ENCODE measurements around the gene ALDOB. TPM values are rescaled to one million over a fixed set of nuclear protein-coding genes. Genes with fewer than 3 reads are reported as not detected.

The ALDOB gene
- total RNA-seq, 2 experiments from 2014 or later: not detected

DNA sequence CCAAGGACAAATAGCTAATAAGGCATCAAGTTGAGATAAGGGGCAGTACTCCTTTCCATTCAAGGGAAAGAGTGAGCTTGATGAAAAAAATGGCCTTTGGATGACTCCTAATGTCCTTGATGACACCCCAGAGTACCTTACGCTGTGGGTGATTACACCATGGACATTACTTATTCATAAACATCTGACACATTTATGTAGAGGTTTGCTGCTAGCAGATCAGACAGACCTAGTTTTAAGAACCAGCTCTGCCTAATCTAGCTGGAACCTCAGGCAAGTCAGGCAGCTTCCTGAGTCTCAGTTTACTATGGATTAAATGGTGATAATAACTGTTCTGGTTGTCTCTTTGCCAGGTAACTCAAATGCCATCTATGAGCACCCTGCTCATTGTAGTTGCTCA lies 2.8 kb downstream of the ALDOB start:
- H3K27me3 Mint-ChIP-seq: peaks cover 58% of the 10 kb centered on the region
- ChIA-PET CTCF (no interaction called here), POLR2A (no interaction called here)
- H3K9me3 Mint-ChIP-seq: no peaks in the 10 kb centered on the region
- H3K4me1 ChIP-seq (ENCODE audit: insufficient read depth, low read length): no peaks in the 10 kb centered on the region
- no peak for DNase-seq
- H3K9me3 ChIP-seq (ENCODE audit: control insufficient read depth in 1 of 2, insufficient read depth in 1 of 2, low read length in 2 of 2): no peaks in the 10 kb centered on the region
- intact Hi-C loops (cut with DNase I, micrococcal nuclease): no loop called here
- no peak overlapping the region for H3K4me3 ChIP-seq (ENCODE audit: low read length)
- H3K27ac ChIP-seq (ENCODE audit: low read depth in 1 of 2, low read length in 2 of 2): no peak overlapping the region
- TF ChIP-seq, protein P1, sequence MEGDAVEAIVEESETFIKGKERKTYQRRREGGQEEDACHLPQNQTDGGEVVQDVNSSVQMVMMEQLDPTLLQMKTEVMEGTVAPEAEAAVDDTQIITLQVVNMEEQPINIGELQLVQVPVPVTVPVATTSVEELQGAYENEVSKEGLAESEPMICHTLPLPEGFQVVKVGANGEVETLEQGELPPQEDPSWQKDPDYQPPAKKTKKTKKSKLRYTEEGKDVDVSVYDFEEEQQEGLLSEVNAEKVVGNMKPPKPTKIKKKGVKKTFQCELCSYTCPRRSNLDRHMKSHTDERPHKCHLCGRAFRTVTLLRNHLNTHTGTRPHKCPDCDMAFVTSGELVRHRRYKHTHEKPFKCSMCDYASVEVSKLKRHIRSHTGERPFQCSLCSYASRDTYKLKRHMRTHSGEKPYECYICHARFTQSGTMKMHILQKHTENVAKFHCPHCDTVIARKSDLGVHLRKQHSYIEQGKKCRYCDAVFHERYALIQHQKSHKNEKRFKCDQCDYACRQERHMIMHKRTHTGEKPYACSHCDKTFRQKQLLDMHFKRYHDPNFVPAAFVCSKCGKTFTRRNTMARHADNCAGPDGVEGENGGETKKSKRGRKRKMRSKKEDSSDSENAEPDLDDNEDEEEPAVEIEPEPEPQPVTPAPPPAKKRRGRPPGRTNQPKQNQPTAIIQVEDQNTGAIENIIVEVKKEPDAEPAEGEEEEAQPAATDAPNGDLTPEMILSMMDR (IDR thresholded peaks at IDR 0.05): no peak
- H3K4me1 Mint-ChIP-seq (ENCODE audit: low read depth): no peaks in the 10 kb centered on the region
- H3K4me3 Mint-ChIP-seq: no peak overlapping the region
- no peaks in the 10 kb centered on the region for H3K36me3 ChIP-seq (ENCODE audit: insufficient read depth, low read length)
- no peaks in the 10 kb centered on the region for H3K36me3 Mint-ChIP-seq (ENCODE audit: low read depth)
- peaks cover 8 to 27% of the 10 kb centered on the region in 2 experiments for H3K27me3 ChIP-seq (ENCODE audit: control insufficient read depth in 1 of 2, insufficient read depth in 2 of 2, low read length in 2 of 2)
- no peak overlapping the region for H3K27ac Mint-ChIP-seq
- ATAC-seq (ENCODE audit: poor library complexity): no peak

DNA sequence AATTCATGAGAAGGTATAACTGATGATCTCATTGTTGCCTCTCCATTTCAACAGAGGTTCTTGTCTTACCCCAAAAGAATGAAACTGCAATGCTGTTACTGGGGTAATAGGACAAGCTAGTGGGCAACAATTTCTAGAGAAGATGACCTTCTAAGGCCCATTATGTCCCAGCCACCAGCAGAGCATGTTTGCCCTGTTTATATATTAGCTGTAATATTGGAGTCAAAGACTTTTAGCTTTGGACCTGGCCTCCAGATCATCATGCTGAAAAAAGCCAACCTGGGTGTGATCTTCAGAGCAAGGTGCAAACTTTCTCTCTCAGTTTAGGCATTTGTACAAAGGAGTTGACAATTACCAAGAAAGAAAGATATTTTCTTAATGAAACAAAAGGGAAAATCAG lies 3.4 kb downstream of the ALDOB start:
- peaks cover 0 to 3% of the 10 kb centered on the region in 2 experiments for H3K9me3 ChIP-seq (ENCODE audit: control insufficient read depth in 1 of 2, insufficient read depth in 1 of 2, low read length in 2 of 2)
- H3K27ac Mint-ChIP-seq: no peak overlapping the region
- H3K27me3 Mint-ChIP-seq: peaks cover 52% of the 10 kb centered on the region
- no peaks in the 10 kb centered on the region for H3K4me1 Mint-ChIP-seq (ENCODE audit: low read depth)
- no peak overlapping the region for H3K27ac ChIP-seq (ENCODE audit: low read depth in 1 of 2, low read length in 2 of 2)
- H3K36me3 Mint-ChIP-seq (ENCODE audit: low read depth): no peaks in the 10 kb centered on the region
- intact Hi-C loops (cut with DNase I, micrococcal nuclease): no loop called here
- CTCF ChIA-PET: no interaction called here
- no peaks in the 10 kb centered on the region for H3K9me3 Mint-ChIP-seq
- no peak for ATAC-seq (ENCODE audit: poor library complexity)
- no peak overlapping the region for H3K4me3 Mint-ChIP-seq
- H3K4me1 ChIP-seq (ENCODE audit: insufficient read depth, low read length): no peaks in the 10 kb centered on the region
- H3K36me3 ChIP-seq (ENCODE audit: insufficient read depth, low read length): no peaks in the 10 kb centered on the region
- peaks cover 6 to 23% of the 10 kb centered on the region in 2 experiments for H3K27me3 ChIP-seq (ENCODE audit: control insufficient read depth in 1 of 2, insufficient read depth in 2 of 2, low read length in 2 of 2)
- DNase-seq: no peak
- TF ChIP-seq, protein P1 (IDR thresholded peaks at IDR 0.05): no peak
- no peak overlapping the region for H3K4me3 ChIP-seq (ENCODE audit: low read length)
- POLR2A ChIA-PET: no interaction called here

DNA sequence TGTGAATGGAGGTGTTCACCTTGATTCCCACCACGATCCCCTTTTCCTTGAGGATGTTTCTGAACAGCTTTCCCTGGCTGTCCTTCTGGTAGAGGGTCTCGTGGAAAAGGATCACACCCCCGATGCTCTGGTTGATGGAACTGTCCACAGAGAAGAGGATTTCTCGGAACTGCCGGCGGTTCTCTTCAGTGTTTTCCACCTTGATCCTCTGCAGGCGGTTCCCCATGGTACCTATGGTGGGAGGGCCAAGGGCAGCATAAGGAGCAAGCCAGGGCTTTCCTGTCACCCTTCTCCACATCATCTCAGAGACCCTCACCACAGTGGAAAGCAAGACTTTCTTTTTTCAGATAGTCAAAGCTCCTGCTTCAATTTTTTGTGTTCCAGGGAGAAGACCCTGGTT lies 5.8 kb downstream of the ALDOB start:
- H3K27me3 Mint-ChIP-seq: peaks cover 38% of the 10 kb centered on the region
- no peaks in the 10 kb centered on the region for H3K4me1 ChIP-seq (ENCODE audit: insufficient read depth, low read length)
- H3K4me1 Mint-ChIP-seq (ENCODE audit: low read depth): no peaks in the 10 kb centered on the region
- no peaks in the 10 kb centered on the region for H3K36me3 Mint-ChIP-seq (ENCODE audit: low read depth)
- ChIA-PET POLR2A (no interaction called here), CTCF (no interaction called here)
- no peak overlapping the region for H3K4me3 ChIP-seq (ENCODE audit: low read length)
- TF ChIP-seq, protein P1 (IDR thresholded peaks at IDR 0.05): no peak
- no peak for DNase-seq
- no peaks in the 10 kb centered on the region for H3K36me3 ChIP-seq (ENCODE audit: insufficient read depth, low read length)
- no peak for ATAC-seq (ENCODE audit: poor library complexity)
- H3K27me3 ChIP-seq (ENCODE audit: control insufficient read depth in 1 of 2, insufficient read depth in 2 of 2, low read length in 2 of 2): peaks cover 0 to 20% of the 10 kb centered on the region in 2 experiments
- intact Hi-C loops (cut with DNase I, micrococcal nuclease): no loop called here
- no peak overlapping the region for H3K4me3 Mint-ChIP-seq
- H3K27ac ChIP-seq (ENCODE audit: low read depth in 1 of 2, low read length in 2 of 2): no peak overlapping the region
- peaks cover 0 to 3% of the 10 kb centered on the region in 2 experiments for H3K9me3 ChIP-seq (ENCODE audit: control insufficient read depth in 1 of 2, insufficient read depth in 1 of 2, low read length in 2 of 2)
- no peaks in the 10 kb centered on the region for H3K9me3 Mint-ChIP-seq
- no peak overlapping the region for H3K27ac Mint-ChIP-seq

Data from CD4-positive, alpha-beta T cell (primary cell).